HG03066 (cell line): ENCODE results near the gene MLC1.

Experiments
- ATAC-seq: cut with Tn5 transposase; IDR thresholded peaks from one replicate; pipeline ENCODE4 v1.9.1; 2021; ENCODE audit warnings: low read depth; ENCODE audit not compliant: unreplicated experiment

The MLC1 gene

DNA sequence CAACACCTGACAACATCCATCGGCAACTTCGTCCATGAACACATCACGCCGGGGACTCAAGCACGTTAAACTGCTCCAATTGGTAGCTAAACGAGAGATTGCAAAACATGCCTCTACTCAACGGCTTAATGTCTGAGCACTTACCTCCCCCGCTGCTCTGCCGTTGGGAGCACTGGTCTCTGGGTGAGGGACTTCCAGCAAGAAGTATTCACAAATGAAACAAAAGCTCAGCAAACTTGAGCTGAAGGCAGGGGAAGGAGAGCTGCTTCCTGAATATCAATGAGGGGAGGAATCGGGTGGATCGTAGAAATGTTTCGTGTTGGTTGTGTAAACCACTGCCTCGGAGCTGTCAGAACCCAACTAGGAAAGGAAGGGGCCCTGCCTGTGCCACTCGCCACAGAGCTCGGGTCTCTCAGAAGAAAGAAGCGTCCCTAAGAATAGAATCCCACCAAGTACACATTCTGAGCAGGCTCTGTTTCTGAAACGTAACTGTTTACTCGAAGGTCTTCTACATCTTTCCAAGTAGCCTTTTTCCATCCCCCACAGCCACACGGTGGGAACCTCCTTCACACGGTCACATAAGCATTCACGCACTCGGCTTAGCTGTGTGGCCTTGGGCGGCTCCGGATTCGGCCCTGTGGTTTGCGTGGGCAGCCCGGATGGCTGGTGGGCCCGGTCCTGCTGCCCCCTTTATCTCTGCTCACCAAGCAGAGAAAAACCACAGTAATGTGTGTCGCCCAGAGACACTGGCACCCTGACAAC lies at the start of gene MLC1:
Gene MLC1 (minus strand): TSS at position 216 of the 762 bp plus-strand sequence. CDS start 524 bp downstream, outside the sequence.
- ATAC-seq: no peak

DNA sequence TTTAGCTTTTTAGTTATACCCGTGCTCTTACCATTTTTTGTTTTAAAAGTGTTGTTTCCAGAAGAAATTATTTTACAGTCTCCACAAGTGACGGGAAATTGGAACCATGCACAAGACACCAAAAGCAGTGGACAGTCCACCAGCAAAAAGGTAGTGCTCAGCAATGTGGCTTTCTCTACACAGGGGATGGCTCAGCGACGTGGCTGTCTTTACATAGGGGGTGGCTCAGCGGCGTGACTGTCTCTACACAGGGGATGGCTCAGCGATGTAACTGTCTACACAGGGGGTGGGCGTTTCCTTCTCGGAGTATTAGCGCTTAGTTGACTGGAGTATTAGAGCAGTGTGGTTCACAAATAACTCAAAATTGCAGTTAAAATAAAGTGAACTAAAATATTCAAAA lies 49.3 kb upstream of the MLC1 start:
- ATAC-seq: no peak

DNA sequence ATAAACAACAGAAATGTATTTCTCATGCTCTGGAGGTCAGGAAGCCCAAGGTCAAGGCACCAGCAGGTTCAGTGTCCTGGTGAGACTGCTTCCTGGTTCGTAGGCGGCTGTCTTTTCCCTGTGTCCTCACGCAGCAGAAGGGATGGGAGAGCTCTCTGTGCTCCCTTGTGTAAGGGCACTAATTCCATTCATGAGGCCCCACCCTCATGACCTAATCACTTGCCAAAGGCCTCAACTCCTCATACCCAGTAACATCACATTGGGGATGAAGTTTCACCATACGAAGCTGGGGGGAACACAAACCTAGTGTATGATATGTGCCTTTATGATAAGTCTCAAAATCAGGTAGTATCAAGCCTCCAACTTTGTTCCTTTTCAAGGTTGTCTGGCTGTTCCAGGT lies 46.7 kb upstream of the MLC1 start:
- no peak for ATAC-seq

DNA sequence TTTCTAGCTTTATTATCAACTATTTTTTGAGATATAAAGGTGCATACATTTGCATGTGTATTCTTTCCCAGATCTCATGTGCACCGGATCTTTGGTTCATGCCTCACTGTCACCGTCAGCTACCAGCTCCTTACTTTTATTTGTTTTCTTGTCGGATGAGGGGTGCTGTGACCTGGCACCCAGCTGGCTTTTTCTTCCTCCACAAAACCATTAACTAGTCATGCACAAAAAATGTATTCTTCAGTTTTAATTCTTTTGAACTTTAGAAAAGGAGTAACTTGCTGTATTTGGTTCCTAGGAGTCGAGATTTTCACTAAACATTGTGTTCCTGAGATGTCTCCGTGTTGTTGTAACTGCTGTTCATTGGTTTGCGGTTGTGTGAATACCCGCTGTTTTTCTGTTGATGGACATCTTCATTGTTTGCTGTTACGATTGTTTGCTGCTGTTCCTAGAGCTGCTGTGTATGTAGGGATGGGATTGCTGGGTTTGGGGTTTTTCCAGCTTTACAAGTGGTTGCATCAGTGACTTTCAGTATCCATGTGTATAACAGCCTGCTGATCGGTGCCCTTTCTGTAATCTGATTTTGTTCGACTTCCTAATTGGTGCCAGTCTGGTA lies 44.0 kb upstream of the MLC1 start:
- no peak for ATAC-seq

DNA sequence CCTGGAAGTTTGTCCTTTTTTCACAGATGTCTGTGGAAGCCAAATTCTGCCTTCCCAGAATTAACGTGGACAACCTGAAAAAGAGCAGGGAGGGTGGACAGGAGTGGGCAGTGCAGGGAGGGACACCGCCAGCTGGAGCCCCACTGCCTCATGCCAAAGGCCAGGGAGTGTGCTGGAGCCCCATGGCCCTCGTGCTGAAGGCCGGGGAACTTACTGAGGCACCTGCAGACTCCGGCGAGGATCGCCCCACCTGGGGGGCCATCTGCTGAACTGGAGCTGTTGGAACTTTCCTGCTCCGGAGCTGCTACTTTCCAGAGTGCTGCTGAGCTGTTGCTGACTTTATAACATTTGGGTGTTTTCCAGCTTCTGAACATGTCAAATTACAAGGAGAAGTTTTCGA lies 39.8 kb upstream of the MLC1 start:
- no peak for ATAC-seq

DNA sequence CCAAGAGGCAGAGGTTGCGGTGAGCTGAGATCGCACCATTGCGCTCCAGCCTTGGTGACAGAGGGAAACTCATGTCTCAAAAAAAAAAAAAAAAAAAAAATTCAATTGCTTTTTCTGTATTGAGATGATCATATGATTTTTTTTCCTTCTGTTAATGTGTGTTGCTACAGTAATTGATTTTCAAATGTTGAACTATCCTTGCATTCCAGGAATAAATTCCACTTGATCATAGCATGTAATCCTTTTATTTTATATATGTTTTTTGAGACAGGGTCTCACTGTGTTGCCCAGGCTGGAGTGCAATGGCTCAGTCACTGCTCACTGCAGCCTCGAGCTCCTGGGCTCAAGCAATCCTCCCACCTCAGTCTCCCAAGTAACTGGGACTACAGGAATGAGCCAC lies 37.9 kb upstream of the MLC1 start:
- no peak for ATAC-seq

DNA sequence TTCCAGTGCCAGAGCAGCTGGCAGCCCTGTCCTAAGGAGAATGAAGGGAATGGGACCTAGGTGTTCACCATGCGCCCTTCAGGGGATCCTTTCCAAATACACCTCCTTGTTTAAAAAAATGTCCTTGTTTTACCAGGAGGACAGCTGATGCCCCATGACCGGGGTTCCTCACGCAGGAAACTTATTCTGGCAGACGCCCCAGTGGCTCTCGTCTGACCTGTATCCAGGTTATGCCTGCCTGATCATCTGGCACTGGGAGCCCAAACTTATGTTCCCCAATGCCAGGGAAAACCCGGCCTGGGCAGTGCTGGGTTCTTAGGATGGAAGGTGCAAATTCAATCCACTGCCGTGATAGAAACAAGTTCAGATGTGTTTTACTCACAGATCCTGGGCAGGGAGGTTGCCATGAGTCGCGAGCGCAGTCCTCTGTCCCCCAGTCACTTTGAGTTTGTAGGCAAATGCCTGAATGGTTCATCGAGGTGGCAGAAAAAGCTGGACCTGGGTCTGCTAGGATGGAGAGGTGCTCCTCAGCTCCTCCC lies 36.0 kb upstream of the MLC1 start:
- no peak for ATAC-seq

DNA sequence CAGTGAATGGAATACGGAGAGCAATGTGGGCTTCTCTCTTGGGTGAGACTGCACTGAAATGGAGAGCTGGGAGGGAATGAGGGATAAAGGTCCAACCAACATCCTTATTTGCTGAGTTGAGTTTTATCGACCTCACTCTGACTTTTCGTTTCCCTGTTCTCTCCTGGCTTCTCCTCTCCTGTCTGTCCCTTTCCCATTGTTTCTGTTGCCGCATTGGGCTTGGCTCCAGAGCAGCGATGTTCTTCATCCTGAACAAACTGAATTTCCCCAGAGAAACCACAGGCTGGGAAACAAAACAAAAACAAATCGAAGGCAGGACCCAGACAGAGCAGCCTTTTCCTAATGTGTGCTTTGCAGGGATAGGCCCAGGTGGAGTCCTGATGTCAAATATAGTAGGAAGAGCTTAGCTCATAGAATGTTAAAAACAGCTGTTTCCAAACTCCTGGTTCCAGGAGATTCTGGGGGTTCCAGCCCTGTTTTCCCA lies 34.6 kb upstream of the MLC1 start:
- no peak for ATAC-seq

DNA sequence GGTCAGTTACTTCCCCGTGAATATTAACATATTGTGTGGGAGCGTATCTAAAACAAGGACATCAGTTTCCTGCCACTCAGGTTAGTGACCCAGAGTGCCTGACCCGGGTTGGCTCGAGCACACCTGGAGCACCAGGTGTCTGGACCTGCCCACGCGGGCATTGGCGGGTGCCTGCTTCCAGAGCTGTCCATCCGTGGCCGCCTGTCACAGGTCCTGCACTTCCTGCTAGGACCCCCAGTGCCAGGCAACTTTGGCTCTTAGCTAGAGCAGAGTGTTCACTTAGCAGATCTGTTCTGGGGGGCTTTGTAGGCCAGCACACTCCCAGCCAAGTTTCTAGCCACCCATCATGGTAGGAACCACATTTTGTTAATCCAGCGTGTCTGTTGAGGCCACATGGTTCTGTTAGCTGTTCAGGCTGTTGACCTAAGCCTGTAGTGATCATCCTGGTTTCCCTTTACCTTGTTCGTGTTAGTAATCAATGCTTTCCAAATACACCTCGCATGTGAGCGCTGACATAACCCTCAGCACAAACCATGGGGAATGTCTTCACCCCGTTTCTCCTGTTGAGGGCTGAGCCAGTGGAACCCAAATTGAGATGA lies 34.0 kb upstream of the MLC1 start:
- ATAC-seq: no peak

DNA sequence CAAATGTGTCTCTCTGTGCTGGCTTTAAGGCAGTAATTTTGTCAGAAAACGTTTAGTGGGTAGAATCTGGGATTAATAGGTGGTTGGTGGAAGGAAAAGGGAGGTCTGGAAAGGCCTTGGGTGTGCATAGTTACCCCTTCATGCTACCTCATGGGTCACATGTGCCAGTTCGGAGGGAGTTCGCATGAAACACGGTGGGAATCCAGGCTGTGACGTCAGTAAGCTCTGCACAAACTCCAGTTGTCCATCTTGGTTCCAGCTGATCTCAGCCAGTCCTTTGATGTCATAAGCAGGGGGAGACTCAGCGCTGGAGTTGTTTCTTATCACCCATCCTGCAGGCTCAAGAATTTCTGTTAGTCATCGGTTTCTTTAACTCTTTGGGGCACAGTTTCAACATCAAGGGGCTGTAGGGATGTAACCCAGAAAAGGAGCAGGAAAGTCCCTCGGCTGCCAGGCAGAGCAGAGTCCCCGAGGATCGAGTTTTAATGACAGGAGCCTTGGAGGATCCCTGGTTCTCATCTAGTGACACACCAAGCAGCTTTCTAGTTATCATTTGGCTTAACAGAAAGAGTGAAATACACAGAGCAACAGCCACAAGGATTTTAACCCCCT lies 33.4 kb upstream of the MLC1 start:
- no peak for ATAC-seq

DNA sequence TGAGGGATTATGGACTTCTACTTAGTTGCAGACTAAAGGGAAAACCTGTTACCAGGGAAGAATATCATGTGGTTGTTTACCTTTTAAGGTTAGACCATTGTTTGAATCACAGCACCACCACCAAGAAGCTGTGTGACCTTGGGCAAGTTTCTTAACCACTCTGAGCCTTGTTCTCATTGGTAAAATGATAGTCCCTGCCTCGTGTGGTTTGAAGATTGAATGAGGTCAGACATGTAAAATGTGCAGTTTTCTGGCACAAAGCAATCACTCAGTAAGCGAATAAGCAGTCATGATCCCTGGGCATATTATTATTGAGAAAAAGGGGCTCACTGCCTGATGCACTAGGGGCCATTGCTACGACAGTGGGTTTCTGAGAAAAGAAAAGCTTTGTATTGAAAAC lies 32.9 kb upstream of the MLC1 start:
- no peak for ATAC-seq

DNA sequence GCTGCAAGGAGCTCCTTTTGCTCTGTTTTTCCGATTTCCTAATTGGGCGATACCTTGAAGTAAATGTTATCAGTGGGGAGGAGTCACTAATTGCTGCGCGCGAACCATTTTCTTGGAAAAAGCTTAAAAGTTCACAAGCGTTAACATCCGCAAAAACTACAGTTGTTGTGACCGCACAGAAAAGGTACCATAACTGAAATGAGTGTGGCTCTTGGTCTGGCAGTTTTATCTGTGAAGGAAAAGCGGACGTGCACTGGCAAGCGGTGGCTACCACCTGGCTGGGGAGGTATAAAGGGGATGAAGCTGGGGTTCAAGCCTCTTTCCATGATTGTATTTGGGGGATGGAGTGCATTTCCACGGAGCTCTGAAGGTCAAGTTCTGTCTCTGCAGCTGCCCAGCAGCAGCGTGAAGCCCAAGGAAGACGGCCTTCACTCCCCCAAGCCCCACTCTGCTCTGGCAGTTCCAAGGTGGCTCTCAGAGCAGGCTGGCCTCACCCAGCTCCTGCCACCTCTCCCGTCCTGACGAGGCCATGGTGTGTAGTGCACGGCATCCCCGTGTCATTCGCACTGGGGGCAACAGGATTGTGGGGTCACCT lies 32.0 kb upstream of the MLC1 start:
- ATAC-seq: no peak

DNA sequence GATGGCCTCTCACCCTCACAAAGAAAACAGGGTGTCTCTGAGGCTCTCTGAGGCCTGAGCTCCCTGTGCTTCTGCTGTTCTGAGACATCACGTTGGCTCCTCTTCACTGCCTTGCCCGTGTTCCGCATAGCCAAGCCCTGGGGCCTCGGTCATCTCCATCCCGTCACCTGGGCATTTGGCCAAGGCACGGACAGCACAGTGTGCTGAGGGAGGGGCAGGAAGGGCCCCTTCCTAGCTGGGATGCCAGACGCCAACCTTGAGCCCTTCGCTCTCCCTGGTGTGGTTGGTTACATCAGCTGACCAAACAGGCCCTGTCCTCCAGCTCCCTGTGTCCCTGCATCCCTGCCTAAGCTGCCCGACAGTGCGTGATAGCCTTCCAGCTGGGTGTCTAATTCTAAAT lies 30.5 kb upstream of the MLC1 start:
- no peak for ATAC-seq

DNA sequence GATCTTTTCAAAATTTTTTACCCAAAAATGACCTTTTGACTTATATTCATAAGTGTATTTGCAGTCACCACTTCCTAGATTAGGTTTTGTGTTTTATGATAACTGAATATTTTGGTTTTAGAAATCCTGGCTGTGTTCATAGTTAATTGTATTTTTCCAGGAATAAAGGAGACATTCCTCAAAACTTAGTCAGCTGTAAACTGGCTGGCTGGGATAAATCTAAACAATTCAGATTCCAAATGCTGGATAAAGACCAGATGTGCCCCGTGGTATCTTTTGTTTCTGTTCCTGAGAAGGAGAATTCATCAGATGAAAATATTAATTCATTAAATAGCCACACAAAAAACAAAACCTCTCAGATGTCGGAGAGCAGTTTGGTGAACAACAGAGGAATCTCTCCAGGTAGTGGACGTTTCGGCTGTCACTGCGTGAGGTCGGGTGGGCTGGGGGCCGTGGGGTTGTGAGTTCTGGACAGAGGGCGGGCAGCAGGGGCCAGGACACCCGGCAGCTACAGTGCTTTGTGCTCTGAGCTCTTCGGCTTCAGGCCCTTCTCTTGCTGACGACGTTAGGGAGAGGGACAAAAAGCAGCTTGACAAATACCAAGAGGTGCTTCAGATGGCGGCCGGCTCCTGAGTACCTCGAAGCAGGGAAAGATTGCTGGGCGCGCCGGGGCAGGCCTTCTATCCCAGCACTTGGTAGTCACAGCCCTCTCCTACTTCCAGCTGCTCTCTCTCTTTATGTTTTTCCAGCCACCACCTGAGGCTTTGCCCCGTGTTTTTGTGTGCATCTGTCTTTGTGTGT lies 29.2 kb upstream of the MLC1 start:
- ATAC-seq: no peak

DNA sequence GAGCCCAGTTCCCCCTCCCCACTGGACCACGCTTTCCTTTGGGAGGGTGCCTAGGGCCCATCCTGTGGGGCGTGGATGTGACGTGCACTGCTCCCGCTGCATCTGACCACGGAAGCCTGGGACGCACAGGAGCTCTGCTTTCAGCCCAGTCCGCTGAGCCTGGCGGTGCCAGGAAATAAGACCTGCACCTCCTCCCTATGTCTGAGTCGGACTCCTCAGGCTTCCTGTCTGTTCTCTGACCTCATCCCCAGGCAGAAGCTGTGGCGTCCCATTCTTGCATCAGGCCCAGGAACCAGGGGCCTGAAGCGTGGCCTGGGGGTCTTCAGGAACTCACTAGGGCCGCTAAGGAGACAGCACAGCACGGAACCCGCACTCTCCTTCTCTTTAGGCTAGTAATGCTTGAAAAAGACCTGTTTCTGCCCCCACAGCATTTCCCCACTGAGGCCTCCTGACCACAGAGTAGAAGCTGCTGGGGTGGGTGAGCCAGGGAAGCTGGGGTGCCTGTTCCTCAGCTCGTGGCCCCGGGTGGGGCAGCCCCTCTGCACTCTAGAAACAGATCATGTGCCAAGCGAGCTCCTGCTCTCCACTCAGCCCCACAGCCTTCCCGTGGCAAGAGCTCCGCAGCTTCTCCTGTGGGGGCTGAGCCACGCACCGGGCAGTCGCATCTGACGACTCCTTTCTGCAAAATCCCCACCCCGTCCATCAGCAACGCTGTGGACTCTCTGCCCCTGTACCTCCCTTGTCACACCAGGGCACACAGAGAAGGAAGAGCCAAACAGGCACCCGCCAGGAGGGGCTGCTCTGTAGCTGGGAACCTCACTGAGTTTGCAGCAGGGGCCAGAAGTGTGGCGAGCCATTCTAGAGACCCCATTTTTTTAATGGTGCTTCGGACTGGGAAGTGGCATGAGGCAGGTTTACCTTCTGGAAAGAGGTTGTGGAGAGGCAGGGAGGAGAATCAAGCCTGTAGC lies 27.2 kb upstream of the MLC1 start:
- no peak for ATAC-seq

DNA sequence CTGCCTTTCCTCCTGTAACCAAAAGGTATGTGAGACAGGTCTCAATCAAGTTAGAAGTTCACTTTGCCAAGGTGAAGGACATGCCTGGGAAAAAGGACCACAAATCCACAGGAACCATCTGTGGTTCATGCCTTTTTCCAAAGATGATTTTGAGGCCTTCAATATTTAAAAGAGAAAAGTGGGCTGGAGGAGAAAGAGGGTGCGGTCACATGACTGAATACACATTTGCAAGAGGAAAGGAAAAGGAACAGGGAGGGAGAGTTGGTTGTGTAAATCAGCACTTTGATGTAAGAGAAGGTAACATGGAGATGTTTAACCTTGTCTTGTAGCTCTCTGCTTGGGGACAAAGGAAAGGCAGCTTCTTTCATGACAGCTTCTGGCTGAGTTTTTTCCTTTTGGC lies 25.8 kb upstream of the MLC1 start:
- ATAC-seq: no peak

DNA sequence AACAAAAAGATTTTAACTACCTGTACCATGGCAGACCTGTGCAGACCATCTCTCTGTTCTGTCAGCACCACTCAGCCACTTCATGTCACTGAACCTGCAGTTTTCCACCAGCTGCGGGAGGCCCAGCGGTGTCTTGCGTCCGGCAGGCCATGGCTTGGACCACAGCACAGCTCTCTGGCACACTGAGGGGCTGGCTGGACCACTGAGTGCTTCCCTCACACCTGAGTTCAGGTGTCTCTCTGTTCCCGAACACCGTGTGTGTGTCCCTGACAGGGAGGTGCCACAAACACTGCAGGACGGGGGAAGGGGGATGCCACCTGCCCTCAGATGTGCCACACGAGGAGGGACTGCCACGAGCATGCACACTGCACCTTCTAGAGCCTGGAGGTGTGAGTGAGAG lies 22.3 kb upstream of the MLC1 start:
- no peak for ATAC-seq

DNA sequence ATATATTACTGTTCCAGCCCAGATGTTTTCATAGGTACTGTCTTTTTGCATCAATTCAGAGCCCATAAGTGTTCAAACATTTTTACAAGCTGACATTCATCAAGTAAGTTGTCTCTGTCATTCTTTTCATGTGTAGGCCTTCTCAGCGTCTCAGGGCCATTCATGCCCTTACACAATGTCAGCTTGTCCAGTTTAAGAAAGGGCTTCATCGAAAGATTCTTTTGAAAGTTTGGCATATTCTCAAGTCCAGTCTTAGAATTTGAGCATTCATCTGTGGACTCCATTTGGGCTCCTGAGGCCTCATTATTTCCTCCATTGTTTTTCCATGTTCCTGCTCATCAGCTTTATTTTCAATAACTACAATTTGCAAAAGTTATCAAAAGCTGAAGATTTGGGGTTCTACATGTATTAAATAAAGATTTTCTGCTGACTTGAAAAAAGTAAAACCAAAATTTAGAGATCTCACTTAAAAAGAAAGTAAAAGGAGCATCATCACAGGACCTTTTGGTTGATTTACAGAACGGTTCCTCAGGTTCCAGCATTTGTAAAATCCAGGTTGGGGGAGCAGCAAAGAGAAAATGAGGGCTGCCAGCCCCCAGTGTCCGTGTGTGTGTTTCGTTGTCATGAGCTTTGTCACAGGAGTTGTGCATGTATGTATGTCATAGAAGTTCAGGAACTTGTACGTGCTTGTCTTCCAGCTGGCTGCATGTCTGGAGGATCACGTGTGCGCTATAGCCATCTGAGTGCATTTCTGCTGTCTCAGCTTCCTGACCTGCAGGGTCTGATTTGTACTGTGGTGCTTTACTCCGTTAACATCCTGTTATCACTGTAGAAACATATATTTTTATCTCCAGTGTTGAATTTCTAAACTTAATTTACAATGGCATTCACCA lies 20.2 kb upstream of the MLC1 start:
- no peak for ATAC-seq
